Measurements from ENCODE around the gene CAMTA1. TPM values are rescaled to one million over a fixed set of nuclear protein-coding genes. Genes with fewer than 3 reads are reported as not detected.
"Not testable (repeated sequence)": the region's sequence is repeated elsewhere in the genome, so short reads cannot be mapped to it uniquely, and the experiment has no call there.

The CAMTA1 gene
- total RNA-seq, 1 experiment from 2014 or later: 50.3 TPM

- Mint-ChIP-seq H3K27ac (ENCODE audit: unreplicated experiment) (no peak overlapping the region), H3K9me3 (ENCODE audit: low read depth, unreplicated experiment) (no peaks in the 10 kb centered on the region), H3K4me1 (ENCODE audit: low read depth, unreplicated experiment) (no peaks in the 10 kb centered on the region), H3K27me3 (ENCODE audit: unreplicated experiment) (no peaks in the 10 kb centered on the region), H3K4me3 (ENCODE audit: low read depth, unreplicated experiment) (no peak overlapping the region), H3K36me3 (ENCODE audit: insufficient read depth, unreplicated experiment) (no peaks in the 10 kb centered on the region)
- CTCF ChIA-PET: no interaction called here
- no peak for DNase-seq
- BruUV-seq (replicated peaks): no TSS peak
- TF ChIP-seq CTCF (IDR thresholded peaks at IDR 0.05; ENCODE audit: unreplicated experiment): no peak
- intact Hi-C loops (cut with micrococcal nuclease; ENCODE audit: unreplicated experiment): no loop called here
Measured at GRCh38 chr1:7408771-7409150, 623.5 kb downstream of the CAMTA1 start.

DNA sequence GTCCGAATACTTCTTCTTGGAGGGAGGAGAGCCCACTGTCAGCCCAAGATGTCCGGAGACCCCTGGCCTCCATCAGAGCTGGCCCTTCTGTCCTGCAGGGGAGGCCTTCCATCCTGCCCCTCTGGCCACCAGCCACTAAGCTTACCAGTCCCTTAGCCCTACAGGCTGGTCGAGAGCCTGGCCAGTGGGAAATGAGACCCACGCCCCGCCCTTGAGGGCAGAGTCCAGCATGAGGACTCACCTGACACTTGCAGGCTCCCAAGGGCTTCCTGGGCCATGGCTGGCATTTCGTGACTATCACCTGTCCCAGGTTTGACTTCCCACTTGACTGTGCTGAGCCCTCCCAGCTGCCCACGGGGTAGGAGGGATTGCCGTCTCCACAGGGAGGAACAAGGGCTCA, 624.0 kb downstream of the CAMTA1 start:
- no peak overlapping the region for H3K27ac Mint-ChIP-seq (ENCODE audit: unreplicated experiment)
- no peak for DNase-seq
- no peaks in the 10 kb centered on the region for H3K9me3 Mint-ChIP-seq (ENCODE audit: low read depth, unreplicated experiment)
- intact Hi-C loops (cut with micrococcal nuclease; ENCODE audit: unreplicated experiment): no loop called here
- H3K36me3 Mint-ChIP-seq (ENCODE audit: insufficient read depth, unreplicated experiment): no peaks in the 10 kb centered on the region
- H3K4me3 Mint-ChIP-seq (ENCODE audit: low read depth, unreplicated experiment): no peak overlapping the region
- H3K27me3 Mint-ChIP-seq (ENCODE audit: unreplicated experiment): no peaks in the 10 kb centered on the region
- TF ChIP-seq CTCF (IDR thresholded peaks at IDR 0.05; ENCODE audit: unreplicated experiment): no peak
- BruUV-seq (replicated peaks): no TSS peak
- CTCF ChIA-PET: no interaction called here
- no peaks in the 10 kb centered on the region for H3K4me1 Mint-ChIP-seq (ENCODE audit: low read depth, unreplicated experiment)

DNA sequence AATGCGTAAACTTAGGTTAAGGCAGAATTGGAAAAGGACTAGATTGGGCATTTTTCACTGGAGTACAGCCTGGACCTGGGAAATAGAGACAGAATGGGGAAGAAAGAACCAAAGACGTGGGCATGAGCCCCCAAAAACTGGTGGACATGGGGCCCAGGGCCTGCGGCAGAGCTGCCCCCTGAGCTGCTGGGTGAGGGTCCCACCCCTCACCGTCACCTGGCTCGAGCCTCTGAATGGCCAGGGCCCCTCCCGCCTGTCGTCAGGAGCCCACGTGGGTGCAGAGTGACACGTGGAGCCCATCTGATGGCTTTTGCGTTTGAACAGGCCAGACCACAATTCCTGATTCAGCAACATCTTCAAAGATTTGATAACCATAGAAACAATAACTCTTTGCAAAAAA, 624.9 kb downstream of the CAMTA1 start:
- Mint-ChIP-seq H3K9me3 (ENCODE audit: low read depth, unreplicated experiment) (no peaks in the 10 kb centered on the region), H3K36me3 (ENCODE audit: insufficient read depth, unreplicated experiment) (no peaks in the 10 kb centered on the region), H3K27me3 (ENCODE audit: unreplicated experiment) (no peaks in the 10 kb centered on the region), H3K27ac (ENCODE audit: unreplicated experiment) (no peak overlapping the region), H3K4me1 (ENCODE audit: low read depth, unreplicated experiment) (no peaks in the 10 kb centered on the region), H3K4me3 (ENCODE audit: low read depth, unreplicated experiment) (no peak overlapping the region)
- DNase-seq: no peak
- CTCF ChIA-PET: no interaction called here
- BruUV-seq (replicated peaks): no TSS peak
- TF ChIP-seq CTCF (IDR thresholded peaks at IDR 0.05; ENCODE audit: unreplicated experiment): no peak
- intact Hi-C loops (cut with micrococcal nuclease; ENCODE audit: unreplicated experiment): no loop called here

GRCh38 chr1:7417618-7418017, 632.4 kb downstream of the CAMTA1 start:
- BruUV-seq (replicated peaks); intact Hi-C loops (cut with micrococcal nuclease; ENCODE audit: unreplicated experiment); H3K4me3 Mint-ChIP-seq (ENCODE audit: low read depth, unreplicated experiment); DNase-seq; H3K36me3 Mint-ChIP-seq (ENCODE audit: insufficient read depth, unreplicated experiment); H3K27ac Mint-ChIP-seq (ENCODE audit: unreplicated experiment); H3K4me1 Mint-ChIP-seq (ENCODE audit: low read depth, unreplicated experiment); H3K9me3 Mint-ChIP-seq (ENCODE audit: low read depth, unreplicated experiment): not testable (repeated sequence)
- H3K27me3 Mint-ChIP-seq (ENCODE audit: unreplicated experiment): peaks cover 16% of the 10 kb centered on the region
- CTCF ChIA-PET: interaction anchor here (0.6 kb wide), 1 partner anchor 132 kb away, joined by 3 read pairs; no protein-coding TSS in a partner anchor

GRCh38 chr1:7418442-7419080, 633.3 kb downstream of the CAMTA1 start:
- intact Hi-C loops (cut with micrococcal nuclease; ENCODE audit: unreplicated experiment): no loop called here

More at GRCh38 chr1:7418442-7419080, 633.3 kb downstream of the CAMTA1 start:
- CTCF ChIA-PET: no interaction called here
- no peak for TF ChIP-seq CTCF (IDR thresholded peaks at IDR 0.05; ENCODE audit: unreplicated experiment)
- Mint-ChIP-seq H3K27me3 (ENCODE audit: unreplicated experiment) (peaks cover 16% of the 10 kb centered on the region), H3K4me3 (ENCODE audit: low read depth, unreplicated experiment) (no peak overlapping the region), H3K27ac (ENCODE audit: unreplicated experiment) (no peak overlapping the region), H3K4me1 (ENCODE audit: low read depth, unreplicated experiment) (no peaks in the 10 kb centered on the region), H3K36me3 (ENCODE audit: insufficient read depth, unreplicated experiment) (no peaks in the 10 kb centered on the region), H3K9me3 (ENCODE audit: low read depth, unreplicated experiment) (peaks cover 3% of the 10 kb centered on the region)
- DNase-seq: no peak
- BruUV-seq (replicated peaks): no TSS peak
